Measurements from ENCODE around the gene SMCO4.

GRCh38 chr11:93547773-93548172, 4.6 kb upstream of the SMCO4 start:
- TF ChIP-seq, protein P1, sequence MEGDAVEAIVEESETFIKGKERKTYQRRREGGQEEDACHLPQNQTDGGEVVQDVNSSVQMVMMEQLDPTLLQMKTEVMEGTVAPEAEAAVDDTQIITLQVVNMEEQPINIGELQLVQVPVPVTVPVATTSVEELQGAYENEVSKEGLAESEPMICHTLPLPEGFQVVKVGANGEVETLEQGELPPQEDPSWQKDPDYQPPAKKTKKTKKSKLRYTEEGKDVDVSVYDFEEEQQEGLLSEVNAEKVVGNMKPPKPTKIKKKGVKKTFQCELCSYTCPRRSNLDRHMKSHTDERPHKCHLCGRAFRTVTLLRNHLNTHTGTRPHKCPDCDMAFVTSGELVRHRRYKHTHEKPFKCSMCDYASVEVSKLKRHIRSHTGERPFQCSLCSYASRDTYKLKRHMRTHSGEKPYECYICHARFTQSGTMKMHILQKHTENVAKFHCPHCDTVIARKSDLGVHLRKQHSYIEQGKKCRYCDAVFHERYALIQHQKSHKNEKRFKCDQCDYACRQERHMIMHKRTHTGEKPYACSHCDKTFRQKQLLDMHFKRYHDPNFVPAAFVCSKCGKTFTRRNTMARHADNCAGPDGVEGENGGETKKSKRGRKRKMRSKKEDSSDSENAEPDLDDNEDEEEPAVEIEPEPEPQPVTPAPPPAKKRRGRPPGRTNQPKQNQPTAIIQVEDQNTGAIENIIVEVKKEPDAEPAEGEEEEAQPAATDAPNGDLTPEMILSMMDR (conservative IDR thresholded peaks at IDR 0.05; ENCODE audit: low read depth, low read length), result no peak
- no peak for TF ChIP-seq EZH2 (IDR thresholded peaks at IDR 0.05; ENCODE audit: borderline replicate concordance, low read depth, low read length, poor library complexity, severe bottlenecking)
